GM21825 (cell line): ENCODE results near the gene CDK5.
"Not testable (repeated sequence)": the region's sequence is repeated elsewhere in the genome, so short reads cannot be mapped to it uniquely, and the experiment has no call there.

ENCODE experiments used
- ATAC-seq: cut with Tn5 transposase; IDR thresholded peaks from one replicate; pipeline ENCODE4 v1.9.1; 2021; ENCODE audit warnings: mild to moderate bottlenecking, moderate library complexity; ENCODE audit not compliant: unreplicated experiment

CDK5 gene

DNA sequence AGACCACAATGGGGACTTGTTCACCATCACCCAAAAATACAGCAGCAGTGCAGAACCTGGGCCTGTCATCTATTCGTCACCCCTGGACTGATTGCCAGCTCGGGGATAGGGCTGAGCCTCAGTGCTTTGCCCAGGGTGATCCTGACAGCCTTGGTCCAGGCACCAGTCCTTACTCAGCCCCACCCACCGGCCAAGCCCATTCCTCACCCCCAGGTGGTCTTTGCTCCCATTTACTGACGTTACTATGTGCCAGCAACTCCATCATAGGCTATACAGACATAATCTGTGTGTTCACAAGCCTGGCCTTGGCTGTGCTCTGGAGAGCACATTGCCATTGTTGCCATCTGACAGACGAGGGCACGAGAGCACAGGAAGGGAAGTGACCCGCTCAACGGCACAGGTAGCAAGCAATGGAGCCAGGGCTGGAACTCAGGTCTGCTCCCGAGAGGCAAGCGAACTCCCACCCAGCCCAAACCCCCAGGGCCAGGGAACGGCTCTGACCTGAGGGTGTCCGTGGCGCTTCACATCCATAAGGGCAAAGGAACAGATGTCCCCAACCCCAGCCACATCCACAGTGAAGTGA is 40.2 kb downstream of the CDK5 start:
- no peak for ATAC-seq

DNA sequence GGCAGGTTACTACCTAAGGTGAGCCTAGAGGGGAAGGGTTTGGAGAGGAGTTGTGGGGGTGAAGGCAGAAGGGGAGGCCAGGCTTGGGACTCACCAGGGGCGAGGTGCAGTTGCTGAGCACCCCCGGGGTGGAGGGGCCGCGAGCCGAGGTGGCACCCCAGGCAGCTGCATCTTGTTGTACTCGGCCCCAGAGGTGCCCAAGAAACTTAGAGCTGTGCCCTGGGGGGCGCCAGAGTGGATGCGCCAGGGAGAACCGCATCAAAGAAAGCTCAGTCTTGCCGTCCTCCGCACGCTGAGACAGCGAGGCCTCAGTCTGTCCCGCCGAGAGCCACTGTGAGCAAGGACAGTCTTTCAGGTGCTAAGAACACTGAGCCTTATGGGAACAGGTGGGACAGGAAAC is 40.8 kb downstream of the CDK5 start:
- no peak for ATAC-seq

DNA sequence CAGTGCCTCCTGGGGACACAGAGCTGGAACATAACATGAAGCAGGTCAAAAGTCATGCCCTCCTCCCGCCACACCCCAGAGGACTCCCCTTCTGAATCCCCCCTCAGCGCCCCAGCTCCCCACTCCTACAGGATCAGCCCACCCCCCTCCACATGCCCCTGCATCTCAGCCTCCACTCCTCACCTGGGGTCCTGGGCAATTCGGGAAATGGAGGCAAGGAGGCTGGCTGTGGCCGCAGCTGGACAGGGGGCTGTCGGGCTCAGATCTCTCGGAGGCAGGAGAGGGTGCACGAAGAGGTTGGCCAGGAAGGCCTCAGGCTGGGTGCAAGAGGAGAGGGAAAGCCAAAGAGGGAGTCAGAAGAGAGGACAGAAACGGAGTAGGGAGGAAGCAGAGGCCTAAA is 41.2 kb downstream of the CDK5 start:
- ATAC-seq: no peak

GRCh38 chr7:151015967-151016366 is 41.7 kb downstream of the CDK5 start:
- ATAC-seq: no peak

- no peak for ATAC-seq
These were observed 42.7 kb downstream of the CDK5 start for GRCh38 chr7:151014950-151015349.

DNA sequence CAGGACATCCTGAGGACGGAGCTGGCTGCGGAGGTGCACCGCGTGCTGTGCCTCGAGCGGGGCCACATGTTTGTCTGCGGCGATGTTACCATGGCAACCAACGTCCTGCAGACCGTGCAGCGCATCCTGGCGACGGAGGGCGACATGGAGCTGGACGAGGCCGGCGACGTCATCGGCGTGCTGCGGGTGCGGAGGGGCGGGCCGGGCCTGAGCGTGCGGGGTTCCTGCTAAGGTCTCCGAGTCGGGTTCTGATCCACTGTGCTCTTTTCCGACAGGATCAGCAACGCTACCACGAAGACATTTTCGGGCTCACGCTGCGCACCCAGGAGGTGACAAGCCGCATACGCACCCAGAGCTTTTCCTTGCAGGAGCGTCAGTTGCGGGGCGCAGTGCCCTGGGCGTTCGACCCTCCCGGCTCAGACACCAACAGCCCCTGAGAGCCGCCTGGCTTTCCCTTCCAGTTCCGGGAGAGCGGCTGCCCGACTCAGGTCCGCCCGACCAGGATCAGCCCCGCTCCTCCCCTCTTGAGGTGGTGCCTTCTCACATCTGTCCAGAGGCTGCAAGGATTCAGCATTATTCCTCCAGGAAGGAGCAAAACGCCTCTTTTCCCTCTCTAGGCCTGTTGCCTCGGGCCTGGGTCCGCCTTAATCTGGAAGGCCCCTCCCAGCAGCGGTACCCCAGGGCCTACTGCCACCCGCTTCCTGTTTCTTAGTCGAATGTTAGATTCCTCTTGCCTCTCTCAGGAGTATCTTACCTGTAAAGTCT is 43.8 kb downstream of the CDK5 start:
- ATAC-seq: no peak

GRCh38 chr7:151013356-151013732 is 44.4 kb downstream of the CDK5 start:
- ATAC-seq: no peak

DNA sequence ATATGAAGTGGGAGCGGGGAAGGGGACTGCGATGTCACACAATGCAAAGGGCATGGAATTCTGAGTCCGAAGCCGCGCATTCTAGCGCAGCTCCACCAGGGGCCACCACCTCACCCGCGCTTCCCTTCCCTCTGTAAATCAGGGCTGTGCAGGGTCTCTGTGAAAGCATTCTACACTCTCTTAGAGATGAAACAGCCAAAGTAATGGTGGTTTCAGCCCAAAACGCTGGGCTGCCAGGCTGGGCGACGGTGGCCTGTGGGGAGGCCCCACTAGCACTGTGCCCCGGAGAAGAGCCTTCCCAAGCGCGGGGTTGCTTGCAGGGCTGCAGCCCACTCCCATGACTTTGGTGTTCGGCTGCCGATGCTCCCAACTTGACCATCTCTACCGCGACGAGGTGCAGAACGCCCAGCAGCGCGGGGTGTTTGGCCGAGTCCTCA is 44.8 kb downstream of the CDK5 start:
- no peak for ATAC-seq

- ATAC-seq: no peak
These were observed 45.5 kb downstream of the CDK5 start for GRCh38 chr7:151012031-151012692.

DNA sequence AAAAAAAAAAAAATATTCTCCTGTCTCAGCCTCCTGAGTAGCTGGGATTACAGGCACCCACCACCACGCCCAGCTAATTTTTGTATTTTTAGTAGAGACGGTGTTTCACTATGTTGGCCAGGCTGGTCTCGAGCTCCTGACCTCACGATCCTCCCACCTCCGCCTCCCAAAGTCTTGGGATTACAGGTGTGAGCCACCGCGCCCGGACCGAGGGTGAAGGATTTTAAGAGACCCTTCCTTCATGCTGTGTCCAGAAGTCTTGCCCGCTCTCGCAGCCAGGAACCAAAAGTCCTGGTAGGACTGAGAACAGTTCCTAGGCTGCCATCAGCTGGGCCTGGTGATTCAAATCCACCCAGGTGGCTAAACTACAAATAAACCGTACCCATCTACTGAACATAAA is 46.1 kb downstream of the CDK5 start:
- not testable (repeated sequence) for ATAC-seq

- no peak for ATAC-seq
These were observed 46.6 kb downstream of the CDK5 start for GRCh38 chr7:151011097-151011409.

DNA sequence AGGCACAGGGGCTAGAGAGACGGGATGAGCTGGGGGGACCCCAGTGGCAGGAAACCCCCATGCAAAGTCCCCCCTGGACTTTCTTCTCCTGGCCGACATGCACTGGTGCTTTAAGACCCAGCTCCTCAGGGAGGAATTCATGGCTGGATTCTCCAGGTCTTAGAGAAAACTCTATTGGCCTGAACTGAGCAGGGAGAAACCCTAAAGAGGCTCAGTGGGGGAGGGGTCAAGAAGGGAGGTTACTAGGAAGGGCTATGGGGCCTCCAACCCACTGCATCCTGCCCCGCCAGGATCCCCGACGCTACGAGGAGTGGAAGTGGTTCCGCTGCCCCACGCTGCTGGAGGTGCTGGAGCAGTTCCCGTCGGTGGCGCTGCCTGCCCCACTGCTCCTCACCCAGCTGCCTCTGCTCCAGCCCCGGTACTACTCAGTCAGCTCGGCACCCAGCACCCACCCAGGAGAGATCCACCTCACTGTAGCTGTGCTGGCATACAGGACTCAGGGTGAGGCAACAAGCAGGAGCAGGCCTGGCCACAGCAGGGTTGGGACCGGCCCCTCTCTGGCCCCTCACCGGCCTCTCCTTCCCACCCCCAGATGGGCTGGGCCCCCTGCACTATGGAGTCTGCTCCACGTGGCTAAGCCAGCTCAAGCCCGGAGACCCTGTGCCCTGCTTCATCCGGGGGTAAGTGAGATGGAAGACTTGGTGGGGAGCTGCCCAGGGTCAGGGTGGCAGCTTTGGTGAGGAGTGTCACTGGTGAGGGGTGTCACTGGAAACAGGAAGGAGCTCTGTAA is 47.2 kb downstream of the CDK5 start:
- no peak for ATAC-seq

- no peak for ATAC-seq
These were observed 47.7 kb downstream of the CDK5 start for GRCh38 chr7:151010037-151010306.

- ATAC-seq: no peak
These were observed 48.2 kb downstream of the CDK5 start for GRCh38 chr7:151009327-151010036.

- ATAC-seq: no peak
These were observed 49.0 kb downstream of the CDK5 start for GRCh38 chr7:151008511-151009323.

DNA sequence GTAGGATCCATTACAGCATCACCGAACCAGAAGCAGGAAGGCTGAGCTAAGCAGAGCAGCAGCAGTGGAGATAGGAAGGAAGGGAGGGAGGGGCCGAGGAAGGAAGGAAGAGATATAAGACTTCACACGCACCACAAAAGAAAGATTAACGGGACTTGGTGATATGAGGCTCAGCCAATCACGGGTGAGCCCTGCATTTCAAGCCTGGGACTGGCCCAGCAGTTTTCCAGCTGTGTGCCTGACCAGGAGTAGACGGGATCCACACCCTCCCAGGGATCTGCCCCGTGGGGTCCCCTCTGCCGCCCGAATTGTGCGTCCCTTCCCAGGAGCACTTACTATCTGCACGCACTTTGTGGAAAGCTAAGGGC is 49.6 kb downstream of the CDK5 start:
- no peak for ATAC-seq

- ATAC-seq: no peak
These were observed 50.2 kb downstream of the CDK5 start for GRCh38 chr7:151007469-151007898.

DNA sequence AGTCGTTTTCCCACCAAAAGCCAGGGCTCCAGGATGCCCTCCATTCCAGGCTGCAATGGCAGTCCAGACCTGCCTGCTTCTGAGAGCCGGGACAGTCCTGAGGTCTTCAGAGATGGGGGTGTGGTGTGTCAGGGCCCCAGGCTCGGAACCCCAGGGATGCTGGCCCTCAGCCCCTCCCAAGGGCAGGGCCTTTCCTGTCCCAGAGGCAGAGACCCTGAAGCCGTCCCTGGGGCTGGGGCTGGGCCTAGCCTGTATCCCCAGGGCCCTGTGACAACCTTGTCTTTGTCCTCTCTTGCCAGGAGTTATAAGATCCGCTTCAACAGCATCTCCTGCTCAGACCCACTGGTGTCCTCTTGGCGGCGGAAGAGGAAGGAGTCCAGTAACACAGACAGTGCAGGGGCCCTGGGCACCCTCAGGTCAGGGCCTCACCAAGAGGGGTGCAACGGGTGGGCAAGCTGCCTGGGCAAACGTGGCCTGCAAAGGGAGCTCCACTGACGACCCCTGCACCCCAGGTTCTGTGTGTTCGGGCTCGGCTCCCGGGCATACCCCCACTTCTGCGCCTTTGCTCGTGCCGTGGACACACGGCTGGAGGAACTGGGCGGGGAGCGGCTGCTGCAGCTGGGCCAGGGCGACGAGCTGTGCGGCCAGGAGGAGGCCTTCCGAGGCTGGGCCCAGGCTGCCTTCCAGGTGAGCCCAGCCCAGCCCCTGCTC is 51.0 kb downstream of the CDK5 start:
- ATAC-seq: no peak

DNA sequence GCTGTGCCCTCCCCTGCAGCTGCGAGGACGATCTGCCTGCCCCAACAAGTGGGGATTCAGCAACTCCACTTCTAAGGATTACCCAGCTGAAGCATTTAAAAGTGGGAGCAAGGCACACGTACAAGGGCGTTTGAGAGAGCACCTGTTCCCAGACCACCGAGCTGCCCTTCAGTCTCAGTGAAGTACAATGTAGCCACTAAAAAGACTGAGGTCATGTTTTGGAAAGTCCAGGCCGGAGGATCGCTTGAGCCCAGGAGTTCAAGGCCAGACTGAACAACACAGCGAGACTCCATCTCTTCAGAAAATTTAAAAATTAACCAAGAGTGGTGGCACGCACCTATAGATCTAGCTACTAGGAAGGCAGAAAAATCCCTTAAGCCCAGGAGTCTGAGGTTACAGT is 52.1 kb downstream of the CDK5 start:
- ATAC-seq: no peak
